Measurements from ENCODE around the gene C1QL1.

The C1QL1 gene

DNA sequence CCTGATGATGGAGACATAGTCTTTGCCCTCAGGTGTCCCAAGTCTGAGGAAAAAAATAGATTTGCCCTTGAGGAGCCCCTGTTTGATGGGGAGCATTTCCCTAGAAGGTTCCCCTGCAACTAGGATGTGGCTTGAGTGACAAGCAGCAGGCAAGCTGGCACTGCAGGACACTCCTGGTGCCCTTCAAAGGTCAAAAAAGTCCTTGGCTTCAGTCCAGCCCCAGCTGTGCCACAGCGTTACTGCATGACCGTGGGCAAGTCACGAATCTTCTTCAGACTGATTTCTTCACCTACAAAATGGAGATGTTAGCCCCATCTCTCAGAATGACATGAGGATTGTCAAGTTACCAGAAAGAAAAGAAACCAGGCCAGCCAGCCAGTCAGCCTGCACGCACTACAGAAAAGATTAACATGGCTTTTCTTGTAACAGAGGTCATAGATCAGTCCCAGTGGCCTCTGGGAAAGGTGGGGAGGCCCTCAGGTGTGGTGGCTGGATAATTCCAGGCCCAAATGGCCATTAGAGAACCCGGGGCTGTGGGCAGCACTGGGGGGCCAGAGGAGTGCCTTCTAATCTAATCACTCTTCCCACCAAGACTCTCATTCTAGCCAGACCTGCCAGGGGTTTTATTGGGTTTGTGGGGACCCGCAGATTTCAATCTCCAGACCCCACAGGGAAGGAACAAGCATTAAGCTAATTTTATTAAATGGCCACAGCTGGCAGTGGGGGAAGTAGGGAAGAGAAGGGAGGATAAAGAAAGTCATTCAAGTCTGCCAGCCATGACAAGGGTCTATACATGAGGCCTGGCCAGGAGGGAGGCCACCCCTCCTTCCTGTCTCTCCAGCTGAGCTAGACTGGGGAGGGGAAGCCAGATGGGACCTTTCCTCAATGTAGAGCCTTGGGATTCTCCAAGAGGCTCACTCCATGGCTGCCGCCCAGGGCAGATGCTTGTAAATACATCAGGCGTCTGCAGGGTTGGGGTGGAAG is 10.8 kb downstream of the C1QL1 start:
- H3K27me3 ChIP-seq (ENCODE audit: control insufficient read depth, low read length): peaks cover 44% of the 10 kb centered on the region
- H3K9me3 ChIP-seq (ENCODE audit: control insufficient read depth, insufficient read depth, low read length): no peaks in the 10 kb centered on the region
- no peak for TF ChIP-seq EZH2phosphoT487 (IDR thresholded peaks at IDR 0.05; ENCODE audit: borderline replicate concordance, low read length)
- H3K9me2 ChIP-seq (replicated peaks; ENCODE audit: control insufficient read depth, low read length): no peaks in the 10 kb centered on the region
- H3K79me2 ChIP-seq (ENCODE audit: control insufficient read depth, low read length): no peaks in the 10 kb centered on the region
- H3K36me3 ChIP-seq (ENCODE audit: control insufficient read depth, low read length): no peaks in the 10 kb centered on the region
- H3F3A ChIP-seq (ENCODE audit: control insufficient read depth, insufficient read depth): 0 out of 2 replicates have a peak, but pooled peaks cover 2% of the 10 kb centered on the region
- no peak overlapping the region for H3K27ac ChIP-seq (ENCODE audit: low read depth, low read length)
- no peaks in the 10 kb centered on the region for H3K4me1 ChIP-seq (ENCODE audit: control insufficient read depth, low read length)
- 0 out of 2 replicates have a peak, but pooled peaks cover 2% of the 10 kb centered on the region for H4K20me1 ChIP-seq (ENCODE audit: control insufficient read depth, insufficient read depth, low read depth, low read length)
- no peak overlapping the region for H3K4me2 ChIP-seq (ENCODE audit: low read length)
- no peak overlapping the region for H3K4me3 ChIP-seq (ENCODE audit: low read length)

DNA sequence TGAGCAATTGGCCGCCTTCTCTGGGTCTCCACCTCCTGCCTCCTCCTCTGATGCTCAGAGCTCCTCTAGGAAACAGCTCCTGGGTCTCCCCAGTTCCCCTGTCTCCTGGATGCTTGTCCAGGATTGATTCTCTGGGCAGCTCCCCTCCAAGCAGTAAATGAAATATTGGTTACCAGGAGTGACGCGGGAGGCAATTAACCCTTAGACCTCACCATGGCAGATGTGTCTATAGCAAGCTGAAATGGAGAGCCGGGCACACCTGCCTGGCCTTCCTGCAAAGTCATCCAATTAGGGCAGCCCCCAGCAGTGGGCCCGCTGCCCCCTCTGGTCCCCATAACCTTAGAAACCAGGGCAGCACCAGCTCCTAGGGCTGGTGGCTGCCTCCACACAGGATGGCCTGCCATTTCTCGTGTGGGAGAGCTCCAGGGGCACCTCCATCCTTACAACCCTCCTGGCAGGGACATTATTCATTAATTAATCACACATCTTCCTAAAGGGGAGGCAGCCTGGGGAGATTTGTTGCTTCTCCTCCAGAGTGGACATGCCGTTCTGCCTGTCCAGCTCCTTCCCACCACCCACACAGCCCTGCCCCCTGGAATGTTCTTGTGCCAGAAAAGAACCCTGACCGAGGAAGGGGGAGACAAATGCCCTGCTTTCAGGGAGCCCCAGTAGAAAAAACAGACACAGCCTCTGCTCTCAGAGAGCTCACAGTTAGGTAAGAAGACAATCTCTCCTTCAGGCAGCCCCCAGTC is 12.3 kb downstream of the C1QL1 start:
- Histone ChIP-seq H3K4me3 (ENCODE audit: low read length) (no peak overlapping the region), H4K20me1 (ENCODE audit: control insufficient read depth, insufficient read depth, low read depth, low read length) (0 out of 2 replicates have a peak, but pooled peaks cover 2% of the 10 kb centered on the region), H3K4me1 (ENCODE audit: control insufficient read depth, low read length) (no peaks in the 10 kb centered on the region), H3F3A (ENCODE audit: control insufficient read depth, insufficient read depth) (no peaks in the 10 kb centered on the region), H3K79me2 (ENCODE audit: control insufficient read depth, low read length) (no peaks in the 10 kb centered on the region), H3K9me2 (replicated peaks; ENCODE audit: control insufficient read depth, low read length) (no peaks in the 10 kb centered on the region), H3K27me3 (ENCODE audit: control insufficient read depth, low read length) (peaks cover 38% of the 10 kb centered on the region), H3K27ac (ENCODE audit: low read depth, low read length) (no peak overlapping the region), H3K9me3 (ENCODE audit: control insufficient read depth, insufficient read depth, low read length) (no peaks in the 10 kb centered on the region), H3K36me3 (ENCODE audit: control insufficient read depth, low read length) (no peaks in the 10 kb centered on the region), H3K4me2 (ENCODE audit: low read length) (no peak overlapping the region)
- TF ChIP-seq EZH2phosphoT487 (IDR thresholded peaks at IDR 0.05; ENCODE audit: borderline replicate concordance, low read length): no peak
- TF ChIP-seq, protein P1, sequence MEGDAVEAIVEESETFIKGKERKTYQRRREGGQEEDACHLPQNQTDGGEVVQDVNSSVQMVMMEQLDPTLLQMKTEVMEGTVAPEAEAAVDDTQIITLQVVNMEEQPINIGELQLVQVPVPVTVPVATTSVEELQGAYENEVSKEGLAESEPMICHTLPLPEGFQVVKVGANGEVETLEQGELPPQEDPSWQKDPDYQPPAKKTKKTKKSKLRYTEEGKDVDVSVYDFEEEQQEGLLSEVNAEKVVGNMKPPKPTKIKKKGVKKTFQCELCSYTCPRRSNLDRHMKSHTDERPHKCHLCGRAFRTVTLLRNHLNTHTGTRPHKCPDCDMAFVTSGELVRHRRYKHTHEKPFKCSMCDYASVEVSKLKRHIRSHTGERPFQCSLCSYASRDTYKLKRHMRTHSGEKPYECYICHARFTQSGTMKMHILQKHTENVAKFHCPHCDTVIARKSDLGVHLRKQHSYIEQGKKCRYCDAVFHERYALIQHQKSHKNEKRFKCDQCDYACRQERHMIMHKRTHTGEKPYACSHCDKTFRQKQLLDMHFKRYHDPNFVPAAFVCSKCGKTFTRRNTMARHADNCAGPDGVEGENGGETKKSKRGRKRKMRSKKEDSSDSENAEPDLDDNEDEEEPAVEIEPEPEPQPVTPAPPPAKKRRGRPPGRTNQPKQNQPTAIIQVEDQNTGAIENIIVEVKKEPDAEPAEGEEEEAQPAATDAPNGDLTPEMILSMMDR (IDR thresholded peaks at IDR 0.05; ENCODE audit: low read depth, low read length, poor library complexity, severe bottlenecking): no peak

DNA sequence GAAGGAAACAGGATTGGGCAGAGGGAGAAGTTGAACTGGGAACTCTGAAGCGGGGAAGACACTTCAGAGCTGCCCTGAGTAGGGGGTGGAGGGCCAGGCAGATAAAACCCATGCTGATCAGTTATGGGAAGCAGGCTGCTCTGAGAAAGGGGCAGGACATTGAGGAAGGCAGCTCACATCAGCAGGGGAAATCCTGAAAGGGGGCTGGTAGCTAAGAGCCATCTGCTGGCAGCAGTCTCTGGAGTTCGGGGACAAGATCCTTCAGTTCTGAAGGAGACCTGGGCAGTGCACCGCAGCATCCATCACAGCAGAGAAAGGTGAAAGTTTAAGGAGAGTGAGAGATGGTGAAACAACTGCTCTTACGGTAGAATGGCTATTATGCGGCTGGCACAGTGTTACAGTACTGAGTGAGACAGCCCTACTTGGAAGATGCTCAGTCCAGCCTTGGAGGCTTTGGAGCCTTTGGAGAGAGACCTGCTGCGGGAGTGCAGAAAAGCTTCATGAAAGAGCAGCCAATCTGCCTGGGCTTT is 15.1 kb downstream of the C1QL1 start:
- H3K36me3 ChIP-seq (ENCODE audit: control insufficient read depth, low read length): no peaks in the 10 kb centered on the region
- H4K20me1 ChIP-seq (ENCODE audit: control insufficient read depth, insufficient read depth, low read depth, low read length): no peaks in the 10 kb centered on the region
- H3K27ac ChIP-seq (ENCODE audit: low read depth, low read length): no peak overlapping the region
- no peaks in the 10 kb centered on the region for H3K9me2 ChIP-seq (replicated peaks; ENCODE audit: control insufficient read depth, low read length)
- H3K9me3 ChIP-seq (ENCODE audit: control insufficient read depth, insufficient read depth, low read length): no peaks in the 10 kb centered on the region
- no peak overlapping the region for H3K4me2 ChIP-seq (ENCODE audit: low read length)
- peaks cover 2% of the 10 kb centered on the region for H3F3A ChIP-seq (ENCODE audit: control insufficient read depth, insufficient read depth)
- H3K27me3 ChIP-seq (ENCODE audit: control insufficient read depth, low read length): peaks cover 20% of the 10 kb centered on the region
- H3K79me2 ChIP-seq (ENCODE audit: control insufficient read depth, low read length): no peaks in the 10 kb centered on the region
- TF ChIP-seq, protein P1 (IDR thresholded peaks at IDR 0.05; ENCODE audit: low read depth, low read length, poor library complexity, severe bottlenecking): no peak
- TF ChIP-seq EZH2phosphoT487 (IDR thresholded peaks at IDR 0.05; ENCODE audit: borderline replicate concordance, low read length): no peak
- no peak overlapping the region for H3K4me3 ChIP-seq (ENCODE audit: low read length)
- H3K4me1 ChIP-seq (ENCODE audit: control insufficient read depth, low read length): peaks cover 6% of the 10 kb centered on the region

Measured in DOHH2 (cell line).